GM18520 (cell line): ENCODE results near the gene TC2N.
"Not testable (repeated sequence)": the region's sequence is repeated elsewhere in the genome, so short reads cannot be mapped to it uniquely, and the experiment has no call there.

Experiments used
- ATAC-seq: cut with Tn5 transposase; IDR thresholded peaks from one replicate; pipeline ENCODE4 v1.9.1; 2021; ENCODE audit not compliant: unreplicated experiment

The TC2N gene

DNA sequence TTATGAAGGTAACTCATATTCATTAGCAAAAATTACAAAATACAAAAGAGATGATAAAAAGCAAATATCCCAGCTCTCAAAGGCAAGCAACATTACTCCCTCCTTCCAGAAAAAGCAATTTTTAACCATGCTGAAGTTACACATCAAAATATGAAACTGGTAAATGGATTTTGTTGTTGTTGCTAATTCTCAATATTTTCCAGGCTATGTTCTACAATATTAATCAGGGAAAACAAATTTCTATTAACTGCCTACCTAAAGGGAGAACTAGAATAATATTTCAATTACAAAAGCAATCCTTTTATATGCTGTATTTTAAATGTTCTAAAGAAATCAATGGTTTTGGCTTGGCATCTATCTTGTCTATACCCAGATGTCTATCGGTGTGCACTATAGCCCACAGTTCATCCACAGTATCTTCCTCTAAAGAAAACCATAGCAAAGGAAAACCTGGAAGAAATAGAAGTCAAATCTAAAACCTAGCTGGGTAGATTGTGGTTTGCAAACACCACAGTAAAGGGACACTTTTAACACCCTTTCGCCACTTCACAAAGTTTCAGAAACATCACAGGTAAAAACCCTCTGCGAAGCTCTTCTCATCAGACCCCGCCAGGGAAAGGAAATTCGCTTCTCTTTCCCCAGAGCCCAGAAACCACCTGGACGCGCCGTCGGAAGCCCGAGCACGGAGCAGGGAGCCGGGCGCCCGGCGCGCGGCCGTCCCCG lies 32.0 kb downstream of the TC2N start:
- ATAC-seq, result no peak

DNA sequence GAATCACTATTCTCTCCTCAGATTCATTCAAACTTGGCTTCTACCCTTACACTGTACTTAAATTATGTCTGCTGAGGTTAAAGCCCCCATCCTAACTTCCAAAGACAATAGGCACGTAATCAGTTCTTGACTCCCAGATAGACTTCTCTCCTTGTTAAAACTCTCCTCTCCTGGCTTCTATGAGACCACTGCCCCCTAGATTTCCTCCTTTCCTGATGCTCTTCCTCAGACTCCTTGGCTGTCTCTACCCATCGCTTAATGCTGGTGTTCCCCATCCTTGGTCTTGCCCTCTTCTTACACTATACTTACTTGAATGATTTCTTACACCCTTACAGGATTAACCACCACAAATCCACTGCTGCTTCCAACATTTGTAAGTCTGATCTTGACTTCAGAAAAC lies 32.8 kb downstream of the TC2N start:
- no peak for ATAC-seq

DNA sequence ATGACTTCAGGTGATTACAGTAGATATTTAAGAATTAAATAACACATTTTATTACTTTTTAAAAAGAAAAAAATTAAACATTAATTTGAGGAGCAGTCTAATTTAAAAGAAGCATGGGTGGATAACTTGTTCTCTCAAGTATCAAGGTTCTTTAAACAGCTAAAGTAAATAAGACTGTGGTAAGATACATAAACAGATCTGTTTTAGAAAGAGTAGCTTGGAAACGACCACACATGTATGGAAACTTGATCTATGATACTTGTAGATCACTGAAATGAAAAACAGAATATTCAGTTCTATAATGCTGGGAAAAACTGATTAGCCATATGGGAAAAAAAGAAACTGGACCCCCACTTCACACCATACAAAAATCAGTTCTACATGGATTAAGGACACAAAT lies 36.0 kb downstream of the TC2N start:
- no peak for ATAC-seq

DNA sequence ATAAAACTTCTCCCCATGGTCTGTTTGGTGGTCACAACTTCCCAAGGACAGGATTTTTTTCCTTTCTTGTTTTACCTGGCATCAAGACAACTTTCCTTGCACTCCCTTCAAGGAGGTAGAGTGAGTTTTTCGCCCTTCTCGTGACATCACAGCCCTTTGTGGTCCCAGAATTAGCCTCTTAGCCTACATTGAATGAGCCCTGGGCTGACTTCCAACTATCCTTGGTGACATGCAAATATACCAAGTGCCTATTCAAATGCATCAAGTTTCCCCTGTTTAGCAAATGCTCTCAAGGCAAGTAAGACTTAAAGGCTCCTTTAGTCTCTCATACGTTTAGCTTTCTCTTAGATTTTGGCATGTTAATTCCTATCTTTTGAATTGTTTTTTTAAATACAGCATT lies 36.6 kb downstream of the TC2N start:
- peak; percentile 89 for ATAC-seq

DNA sequence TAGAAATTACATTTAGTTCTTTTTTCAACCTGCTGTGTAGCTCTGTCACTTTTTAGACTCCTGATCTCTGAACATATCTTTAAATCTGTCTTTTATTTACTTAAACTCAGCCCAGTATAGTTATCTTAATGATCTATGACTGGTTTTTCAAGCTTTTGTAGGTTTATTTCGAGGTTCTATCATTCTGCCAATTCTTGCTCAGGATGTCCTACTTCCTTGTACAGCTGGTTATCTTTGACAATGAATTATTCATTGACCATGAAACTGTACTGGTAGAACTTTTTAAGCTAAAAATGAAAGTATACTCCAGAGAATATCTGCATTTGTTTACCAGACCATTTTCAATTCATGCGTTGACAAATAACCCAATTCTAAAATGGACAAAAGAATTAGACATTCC lies 37.8 kb downstream of the TC2N start:
- ATAC-seq, result no peak

DNA sequence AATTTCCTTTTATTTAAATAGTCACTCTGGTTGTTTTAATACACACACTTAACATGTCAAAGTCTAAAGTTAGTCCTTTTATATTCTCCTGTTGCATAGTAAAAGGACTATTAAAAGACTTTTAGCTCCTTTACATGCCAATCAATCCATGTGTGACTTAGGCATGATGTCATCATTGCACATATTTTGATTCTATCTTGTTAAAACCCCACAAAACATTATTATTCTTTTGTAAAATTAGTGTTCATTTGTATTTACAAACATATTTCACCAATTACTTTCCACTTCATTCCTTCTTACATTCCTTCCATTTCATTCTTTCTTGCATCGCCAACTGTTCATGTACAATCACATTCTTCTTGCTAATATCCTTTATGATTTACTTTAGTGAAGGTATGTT lies 39.6 kb downstream of the TC2N start:
- ATAC-seq, result no peak

DNA sequence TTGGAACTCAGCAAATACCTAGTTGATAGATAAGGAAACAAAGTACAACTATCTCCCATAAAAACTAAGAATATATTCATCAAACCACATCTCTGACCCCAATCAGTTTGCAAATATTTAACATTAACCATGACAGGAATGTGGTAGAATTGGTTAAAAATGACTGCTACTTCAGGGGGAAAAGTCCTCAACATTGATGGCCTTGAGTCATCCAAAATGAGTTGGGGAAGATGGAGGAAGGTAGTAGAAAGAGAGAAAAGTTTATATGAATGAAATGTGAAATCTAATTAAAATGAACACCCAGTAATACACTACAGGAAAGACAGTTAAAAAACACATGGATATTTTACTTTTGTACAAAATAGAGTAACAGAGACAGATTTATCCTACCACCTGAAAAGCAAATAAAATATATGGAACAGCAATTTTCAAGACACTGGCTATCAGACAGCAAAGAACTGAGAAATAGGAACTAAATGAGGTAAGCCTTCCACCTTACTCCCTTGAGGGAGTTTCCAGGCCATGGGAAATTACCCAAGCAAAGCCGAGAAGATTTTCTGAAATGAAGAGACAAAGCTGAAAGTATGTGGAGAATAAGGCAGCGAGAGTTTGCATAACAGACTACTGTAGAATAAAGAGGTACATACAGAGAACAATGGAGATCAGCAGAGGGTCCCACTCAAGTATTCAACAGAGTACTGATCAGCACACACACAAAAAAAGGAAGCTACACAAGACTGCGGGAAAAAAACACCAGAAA lies 49.6 kb downstream of the TC2N start:
- ATAC-seq, result peak; percentile 82

DNA sequence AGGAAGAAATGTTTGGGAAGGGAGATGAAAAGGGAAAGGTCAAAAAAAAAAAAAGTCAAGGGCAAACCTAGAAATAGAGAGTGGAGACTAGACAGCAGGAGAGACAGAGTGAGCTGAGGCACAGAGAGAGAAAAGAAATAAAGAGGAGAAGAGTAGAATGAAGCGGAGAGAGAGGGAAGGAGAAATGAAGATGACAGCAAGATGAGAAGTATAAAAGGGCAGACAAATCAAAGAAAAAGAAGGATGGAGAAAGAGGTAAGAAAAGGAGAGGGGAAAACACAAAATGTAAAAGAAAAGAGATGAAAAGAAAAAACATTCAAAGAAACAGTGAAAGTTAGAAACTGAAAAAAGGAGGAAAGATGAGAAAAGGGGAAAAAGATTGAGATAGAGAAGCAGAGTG lies 53.0 kb downstream of the TC2N start:
- ATAC-seq, result no peak

DNA sequence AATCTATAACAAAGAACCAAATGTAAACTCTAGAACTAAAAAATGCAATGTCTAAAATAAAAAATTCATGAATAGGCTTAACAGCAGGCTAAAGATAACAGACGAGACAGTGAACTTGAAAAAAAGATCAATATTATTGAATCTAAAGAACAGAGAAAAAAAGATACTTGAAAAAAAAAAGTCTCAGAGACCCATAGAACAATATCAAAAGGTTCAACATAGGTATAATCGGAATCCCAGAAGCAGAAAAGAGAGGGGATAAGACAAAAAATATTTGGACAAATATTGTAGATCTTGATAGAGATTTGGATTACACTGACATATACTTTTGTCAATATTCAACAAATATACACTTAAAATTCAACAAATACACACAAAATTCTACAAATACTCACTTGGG lies 56.6 kb downstream of the TC2N start:
- no peak for ATAC-seq

DNA sequence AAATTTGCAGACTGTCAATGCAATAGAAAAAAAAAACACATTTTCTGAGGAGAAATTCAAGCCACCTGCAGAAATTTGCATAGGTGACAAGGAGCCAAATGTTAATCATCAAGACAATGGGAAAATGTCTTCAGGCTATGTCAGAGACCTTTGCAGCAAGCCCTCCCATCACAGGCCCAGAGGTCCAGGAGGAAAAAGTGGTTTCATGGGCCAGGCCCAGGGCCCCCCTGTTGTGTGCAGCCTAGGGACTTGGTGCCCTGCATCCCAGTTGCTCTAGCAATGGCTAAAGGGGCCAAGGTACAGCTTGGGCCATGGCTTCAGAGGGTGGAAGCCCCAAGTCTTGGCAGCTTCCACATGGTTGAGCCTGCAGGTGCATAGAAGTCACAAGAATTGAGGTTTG lies 60.6 kb downstream of the TC2N start:
- no peak for ATAC-seq

DNA sequence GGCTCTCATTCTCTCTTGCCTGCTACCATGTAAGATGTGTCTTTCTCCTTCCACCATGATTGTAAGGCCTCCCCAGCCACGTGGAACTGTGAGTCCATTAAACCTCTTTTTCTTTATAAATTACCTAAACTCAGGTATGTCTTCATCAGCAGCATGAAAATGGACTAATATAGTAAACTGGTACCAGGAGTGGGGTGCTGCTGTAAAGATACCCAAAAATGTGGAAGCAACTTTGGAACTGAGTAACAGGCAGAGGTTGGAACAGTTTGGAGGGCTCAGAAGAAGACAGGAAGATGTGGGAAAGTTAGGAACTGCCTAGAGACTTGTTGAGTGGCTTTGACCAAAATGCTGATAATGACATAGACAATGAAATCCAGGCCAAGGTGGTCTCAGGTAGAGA lies 61.2 kb downstream of the TC2N start:
- not testable (repeated sequence) for ATAC-seq

DNA sequence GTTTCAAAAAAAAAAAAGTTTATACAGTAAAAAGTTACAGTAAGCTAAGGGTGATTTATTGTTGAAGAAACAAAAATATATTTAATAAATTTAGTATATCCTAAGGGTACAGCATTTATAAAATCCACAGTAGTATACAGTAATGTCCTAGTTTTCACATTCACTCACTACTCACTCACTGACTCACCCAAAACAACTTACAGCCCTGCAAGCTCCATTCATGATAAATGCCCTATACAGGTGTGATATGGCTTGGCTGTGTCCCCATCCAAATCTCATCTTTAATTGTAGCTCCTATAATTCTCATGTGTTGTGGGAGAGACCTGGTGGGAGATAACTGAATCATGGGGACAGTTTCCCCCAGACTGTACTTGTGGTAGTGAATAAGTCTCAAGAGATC lies 61.7 kb downstream of the TC2N start:
- ATAC-seq, result no peak

DNA sequence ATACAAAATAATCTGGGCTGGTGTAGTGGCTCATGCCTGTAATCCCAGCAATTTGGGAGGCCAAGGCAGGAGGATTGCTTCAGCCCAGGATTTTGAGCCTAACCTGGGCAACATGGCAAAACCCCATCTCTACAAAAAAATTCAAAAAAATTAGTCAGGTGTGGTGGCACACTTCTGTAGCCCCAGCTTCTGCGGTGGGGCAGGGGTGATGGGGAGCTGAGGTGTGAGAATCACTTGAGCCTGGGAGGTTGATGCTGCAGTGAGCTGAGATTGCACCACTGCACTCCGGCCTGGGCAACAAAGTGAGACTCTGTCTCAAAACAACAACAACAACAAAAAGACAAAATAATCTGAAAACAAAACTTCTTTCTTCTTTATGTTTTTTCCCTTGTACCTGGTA lies 66.0 kb downstream of the TC2N start:
- no peak for ATAC-seq

DNA sequence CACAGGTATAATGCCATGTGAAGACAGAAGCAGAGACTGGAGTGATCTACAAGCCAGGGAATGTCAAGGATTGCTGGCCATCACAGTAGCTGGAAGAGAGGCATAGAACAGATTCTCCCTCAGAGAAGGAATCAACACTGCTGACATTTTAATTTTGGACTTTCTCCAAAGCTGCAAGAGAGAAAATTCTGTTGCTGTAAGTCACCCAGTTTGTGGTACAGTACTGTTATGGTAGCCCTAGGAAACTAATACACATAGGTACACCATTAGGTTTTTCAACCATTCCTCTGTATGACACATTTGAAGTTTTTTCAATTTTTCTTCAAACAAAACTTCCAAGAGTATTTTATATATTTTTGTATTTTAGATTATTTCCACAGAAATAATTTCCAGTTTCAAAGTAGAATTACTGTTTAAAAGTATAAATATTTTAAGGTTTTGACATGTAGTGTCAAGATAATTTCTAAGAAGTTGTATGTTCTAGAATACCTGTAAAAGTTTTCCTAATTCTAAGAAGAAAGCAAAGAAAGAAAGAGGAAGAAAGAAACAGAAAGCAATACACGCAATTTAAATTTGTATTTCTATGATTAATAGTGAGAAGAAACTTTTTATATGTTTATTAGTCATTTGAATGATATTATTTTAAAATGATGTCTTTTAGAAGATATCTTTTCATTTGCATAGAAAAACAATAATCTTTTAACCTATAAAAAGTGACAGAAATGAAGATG lies 70.6 kb downstream of the TC2N start:
- ATAC-seq, result no peak

DNA sequence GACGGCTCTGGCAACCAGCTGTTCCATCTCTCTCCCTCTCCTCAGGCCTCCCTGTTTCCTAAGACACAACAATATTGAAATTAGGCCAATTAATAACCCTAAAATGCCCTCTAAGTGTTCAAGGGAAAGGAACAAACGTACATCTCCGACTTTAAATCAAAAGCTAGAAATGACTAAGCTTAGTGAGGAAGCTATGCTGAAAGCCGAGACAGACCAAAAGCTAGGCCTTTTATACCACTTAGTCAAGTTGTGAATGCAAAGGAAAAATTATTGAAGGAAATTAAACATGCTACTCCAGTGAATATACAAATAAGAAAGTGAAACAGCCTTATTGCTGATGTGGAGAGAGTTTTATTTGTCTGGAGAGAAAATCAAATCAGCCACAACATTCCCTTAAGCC lies 73.6 kb downstream of the TC2N start:
- ATAC-seq, result no peak

DNA sequence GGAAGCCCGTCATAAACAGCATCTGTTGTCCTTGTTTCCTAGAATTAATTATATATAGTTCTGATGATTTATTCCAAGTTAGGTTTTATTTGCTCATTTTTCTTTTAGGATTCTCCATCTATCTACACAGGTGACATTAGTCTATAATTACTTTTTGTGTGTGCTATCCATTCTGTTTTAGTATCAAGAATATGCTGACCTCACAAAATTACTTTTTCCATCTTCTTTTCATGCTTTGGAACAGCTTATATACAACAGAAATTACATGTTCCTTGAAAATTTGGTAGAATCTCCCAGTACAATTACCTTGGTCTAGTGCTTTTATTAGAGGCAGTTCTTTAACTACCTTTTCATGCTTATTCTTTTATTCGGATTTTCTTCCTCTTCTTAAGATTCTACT lies 81.1 kb downstream of the TC2N start:
- no peak for ATAC-seq

DNA sequence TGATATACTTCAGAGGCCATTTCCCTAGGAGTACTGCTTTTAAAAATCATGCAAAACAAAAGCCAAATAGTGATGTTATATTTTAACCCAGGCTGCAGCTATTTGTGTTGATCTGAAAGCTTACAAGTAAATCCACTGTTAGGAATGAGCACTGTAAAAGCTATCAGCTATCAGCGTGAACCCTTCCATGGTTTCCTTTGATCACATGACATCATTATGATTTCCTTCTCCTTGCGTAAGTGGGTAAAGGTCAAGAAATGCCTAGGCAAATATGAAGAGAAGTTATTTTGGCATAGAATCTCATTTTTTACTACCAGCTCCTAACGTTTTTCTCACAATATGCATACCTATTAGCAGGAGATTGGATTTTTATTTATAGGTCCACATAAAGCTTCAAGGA lies 86.9 kb downstream of the TC2N start:
- ATAC-seq, result no peak

DNA sequence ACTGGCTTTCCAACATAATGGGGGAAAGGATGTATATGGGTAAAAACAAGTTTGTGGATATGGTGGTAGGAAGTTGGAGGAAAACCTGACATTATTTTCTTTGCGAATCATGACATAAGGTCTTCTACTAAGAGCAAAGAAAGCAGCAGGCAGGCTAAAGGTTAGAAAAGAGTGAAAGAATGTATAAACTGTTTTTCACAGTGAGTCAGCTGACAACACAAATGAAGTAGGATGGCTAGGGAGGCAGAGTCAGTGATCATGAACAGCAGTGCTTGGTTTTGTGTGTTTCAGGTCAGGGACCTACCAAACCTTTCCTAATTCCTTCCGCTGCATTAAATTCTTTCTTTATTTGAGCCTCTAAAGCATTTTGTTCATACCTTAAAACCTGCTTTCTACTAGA lies 89.1 kb downstream of the TC2N start:
- ATAC-seq, result no peak

DNA sequence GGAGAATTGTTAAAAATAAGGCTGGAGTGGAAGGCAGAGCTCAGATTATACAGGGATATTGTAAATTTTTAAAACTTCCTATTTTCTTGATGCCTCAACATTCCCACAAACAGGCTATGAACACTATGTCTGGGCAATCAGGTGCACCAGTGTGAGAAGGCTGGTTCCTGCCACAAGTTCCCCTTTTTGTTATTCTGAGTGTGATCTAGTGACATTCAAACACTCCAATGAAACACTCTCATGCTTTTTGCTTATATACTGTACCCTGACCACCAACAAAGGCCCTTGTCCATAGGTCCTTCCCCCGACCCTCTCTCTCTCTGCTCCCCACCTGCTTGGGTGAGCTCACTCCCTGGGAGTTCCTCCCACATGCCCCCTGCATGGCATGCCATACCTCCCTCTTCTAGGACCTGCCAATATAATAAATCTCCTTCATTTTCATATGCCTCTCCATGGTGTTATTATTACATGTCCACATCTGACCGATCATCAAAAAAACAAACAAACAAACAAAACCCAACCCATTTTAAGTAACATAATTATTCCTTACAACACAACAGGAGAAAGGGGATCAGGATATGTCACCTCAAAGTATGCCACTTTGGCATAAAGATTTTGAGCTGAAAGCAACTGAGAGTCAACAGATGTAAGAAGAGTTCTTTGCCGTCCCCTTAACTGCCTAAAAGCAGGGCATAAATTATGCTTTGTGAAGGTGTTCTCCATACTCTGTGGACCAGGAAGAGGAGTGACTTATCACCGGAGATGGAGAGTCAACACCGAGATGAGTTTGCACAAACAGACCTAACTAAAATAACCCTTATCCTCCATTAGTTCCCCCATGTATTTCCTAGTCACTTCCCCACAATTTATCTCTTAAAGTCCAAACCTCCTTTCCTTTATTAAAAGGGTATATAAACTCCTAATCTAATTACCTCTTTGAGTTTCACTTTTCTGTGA lies 92.9 kb downstream of the TC2N start:
- ATAC-seq, result no peak

DNA sequence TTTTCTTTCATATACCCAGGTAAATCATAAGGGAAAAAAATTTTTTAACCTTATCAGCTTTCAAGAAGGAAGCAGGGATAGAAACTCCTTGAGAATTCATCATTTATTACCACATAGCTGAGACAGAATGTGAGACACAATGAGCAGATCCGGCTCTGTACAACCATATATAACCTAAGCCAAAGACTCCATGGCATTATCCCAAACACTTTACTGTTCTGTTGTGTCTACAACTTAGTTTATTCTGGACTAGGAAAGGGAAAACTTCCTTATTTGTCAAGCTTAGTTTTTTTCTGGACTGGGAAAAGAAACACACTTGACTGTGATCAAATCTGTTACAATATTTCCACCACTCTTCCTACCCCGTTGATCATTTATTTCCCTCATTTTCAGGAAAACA lies 97.2 kb downstream of the TC2N start:
- no peak for ATAC-seq
